Measurements from ENCODE around the gene RGS14.

- TF ChIP-seq CTCF (conservative IDR thresholded peaks at IDR 0.05), result no peak
- TF ChIP-seq EZH2 (IDR thresholded peaks at IDR 0.05; ENCODE audit: low read depth), result no peak
These were observed 16.1 kb downstream of the RGS14 start for GRCh38 chr5:177373806-177374205.

Measured in PC-9 (cell line).